ENCODE data around the gene CRB3.
"Not testable (repeated sequence)": the region's sequence is repeated elsewhere in the genome, so short reads cannot be mapped to it uniquely, and the experiment has no call there.

CRB3 gene

GRCh38 chr19:6425732-6426620 lies 38.1 kb upstream of the CRB3 start:
- DNase-seq (ENCODE audit: low read depth), result no peak
- no peak for TF ChIP-seq CTCF (conservative IDR thresholded peaks at IDR 0.05; ENCODE audit: control insufficient read depth, insufficient read depth, low read depth, low read length)
- peak overlapping the region; percentile 4 for H3K4me3 ChIP-seq (ENCODE audit: control insufficient read depth, low read depth, low read length)

GRCh38 chr19:6427131-6427530 lies 36.9 kb upstream of the CRB3 start:
- H3K4me3 ChIP-seq (ENCODE audit: control insufficient read depth, low read depth, low read length), result no peak overlapping the region
- TF ChIP-seq CTCF (conservative IDR thresholded peaks at IDR 0.05; ENCODE audit: control insufficient read depth, insufficient read depth, low read depth, low read length), result no peak
- no peak for DNase-seq (ENCODE audit: low read depth)

- DNase-seq (ENCODE audit: low read depth); H3K4me3 ChIP-seq (ENCODE audit: control insufficient read depth, low read depth, low read length): not testable (repeated sequence)
These were observed 35.2 kb upstream of the CRB3 start for GRCh38 chr19:6428692-6429418.

GRCh38 chr19:6429419-6430221 lies 34.5 kb upstream of the CRB3 start:
- TF ChIP-seq CTCF (conservative IDR thresholded peaks at IDR 0.05; ENCODE audit: control insufficient read depth, insufficient read depth, low read depth, low read length), result no peak
- DNase-seq (ENCODE audit: low read depth), result no peak
- H3K4me3 ChIP-seq (ENCODE audit: control insufficient read depth, low read depth, low read length), result no peak overlapping the region

GRCh38 chr19:6431891-6432290 lies 32.2 kb upstream of the CRB3 start:
- DNase-seq (ENCODE audit: low read depth), result no peak
- no peak for TF ChIP-seq CTCF (conservative IDR thresholded peaks at IDR 0.05; ENCODE audit: control insufficient read depth, insufficient read depth, low read depth, low read length)
- no peak overlapping the region for H3K4me3 ChIP-seq (ENCODE audit: control insufficient read depth, low read depth, low read length)

GRCh38 chr19:6433165-6433564 lies 30.9 kb upstream of the CRB3 start:
- no peak for TF ChIP-seq CTCF (conservative IDR thresholded peaks at IDR 0.05; ENCODE audit: control insufficient read depth, insufficient read depth, low read depth, low read length)
- no peak overlapping the region for H3K4me3 ChIP-seq (ENCODE audit: control insufficient read depth, low read depth, low read length)
- no peak for DNase-seq (ENCODE audit: low read depth)

Data from fibroblast of mammary gland (primary cell).